Measurements from ENCODE around the gene SPINT1.
A peak's percentile ranks its signal among the peaks of the same experiment; 100 is the strongest.
"Not testable (repeated sequence)": the region's sequence is repeated elsewhere in the genome, so short reads cannot be mapped to it uniquely, and the experiment has no call there.

The SPINT1 gene

GRCh38 chr15:40859206-40859851, 15.5 kb downstream of the SPINT1 start:
- DNase-seq (ENCODE audit: low read depth, low spot score): peak; percentile 74

DNA sequence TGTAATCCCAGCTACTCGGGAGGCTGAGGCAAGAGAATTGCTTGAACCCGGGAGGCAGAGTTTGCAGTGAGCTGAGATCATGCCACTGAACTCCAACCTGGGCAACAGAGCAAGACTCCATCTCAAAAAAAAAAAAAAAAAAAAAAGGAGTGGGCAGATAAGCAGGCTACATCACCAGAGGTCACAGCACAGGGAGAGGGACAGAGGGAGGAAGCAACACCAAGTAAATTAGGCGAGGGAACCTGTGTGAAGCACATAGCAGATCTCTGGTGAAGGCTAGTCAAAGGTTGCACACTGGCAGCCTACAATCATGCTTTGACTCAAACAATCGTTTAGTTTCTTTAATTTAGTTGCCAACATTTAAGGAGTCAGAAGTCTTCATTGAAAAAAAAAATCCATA, 17.3 kb downstream of the SPINT1 start:
- not testable (repeated sequence) for DNase-seq (ENCODE audit: low read depth, low spot score)

- no peak for DNase-seq (ENCODE audit: low read depth, low spot score)
These were observed 19.9 kb downstream of the SPINT1 start for GRCh38 chr15:40863660-40864270.

GRCh38 chr15:40867199-40867598, 23.4 kb downstream of the SPINT1 start:
- no peak for DNase-seq (ENCODE audit: low read depth, low spot score)

DNA sequence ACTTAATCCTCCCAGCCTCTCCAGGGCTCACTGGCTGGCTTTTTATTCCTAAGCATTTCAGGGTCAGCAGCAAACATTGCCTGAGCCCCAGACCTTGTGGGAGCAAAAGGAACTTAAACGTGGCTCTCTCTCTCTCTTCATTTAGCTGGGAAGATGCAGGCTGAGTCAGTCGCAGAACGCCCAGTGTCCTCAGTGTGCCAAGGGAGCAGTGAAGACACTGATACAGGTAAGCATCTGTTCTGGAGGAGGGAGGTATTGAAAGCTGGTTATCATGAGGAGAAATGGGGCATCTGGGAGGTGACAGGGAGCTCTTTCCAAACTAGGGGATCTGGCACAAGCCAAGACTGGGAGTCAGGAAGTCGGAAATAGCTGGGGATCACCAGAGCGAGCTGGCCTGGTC, 25.8 kb downstream of the SPINT1 start:
- no peak for DNase-seq (ENCODE audit: low read depth, low spot score)

- DNase-seq (ENCODE audit: low read depth, low spot score): no peak
These were observed 26.9 kb downstream of the SPINT1 start for GRCh38 chr15:40870716-40871115.

GRCh38 chr15:40871749-40872617, 28.1 kb downstream of the SPINT1 start:
- DNase-seq (ENCODE audit: low read depth, low spot score): no peak

GRCh38 chr15:40872791-40873693, 29.2 kb downstream of the SPINT1 start:
- DNase-seq (ENCODE audit: low read depth, low spot score): no peak

- DNase-seq (ENCODE audit: low read depth, low spot score): no peak
These were observed 30.1 kb downstream of the SPINT1 start, which contains the start of gene RHOV for GRCh38 chr15:40873694-40874561. RHOV (minus strand) TSS chr15:40874234; CDS start chr15:40874139, 95 bp downstream.

- no peak for DNase-seq (ENCODE audit: low read depth, low spot score)
These were observed 32.3 kb downstream of the SPINT1 start for GRCh38 chr15:40875991-40876730.

GRCh38 chr15:40877694-40878093, 33.8 kb downstream of the SPINT1 start:
- DNase-seq (ENCODE audit: low read depth, low spot score): no peak

DNA sequence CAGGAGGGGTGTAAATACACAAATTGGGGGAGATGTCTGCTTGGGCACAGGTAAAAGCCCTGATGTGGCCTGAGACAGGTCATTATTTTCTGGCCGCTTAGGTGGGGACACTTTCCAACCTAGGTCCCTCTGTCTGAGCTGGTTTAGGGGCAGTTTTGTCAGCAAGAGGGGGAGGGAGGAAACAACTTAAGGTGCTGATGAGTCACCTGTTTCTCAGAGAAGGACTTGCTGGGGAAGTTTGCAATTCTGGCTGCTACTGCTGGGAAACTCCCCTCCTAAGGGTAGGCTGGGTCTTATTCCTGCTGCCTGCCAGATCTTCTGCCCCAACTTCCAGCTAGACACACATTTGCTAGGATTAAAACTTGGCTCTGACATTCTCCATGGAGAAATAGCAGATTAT, 34.9 kb downstream of the SPINT1 start:
- no peak for DNase-seq (ENCODE audit: low read depth, low spot score)

- DNase-seq (ENCODE audit: low read depth, low spot score): no peak
These were observed 35.8 kb downstream of the SPINT1 start for GRCh38 chr15:40879609-40880008.

- DNase-seq (ENCODE audit: low read depth, low spot score): no peak
These were observed 37.5 kb downstream of the SPINT1 start for GRCh38 chr15:40881351-40881750.

- no peak for DNase-seq (ENCODE audit: low read depth, low spot score)
These were observed 42.7 kb downstream of the SPINT1 start for GRCh38 chr15:40886586-40886985.

GRCh38 chr15:40889112-40889511, 45.3 kb downstream of the SPINT1 start:
- DNase-seq (ENCODE audit: low read depth, low spot score): no peak

DNA sequence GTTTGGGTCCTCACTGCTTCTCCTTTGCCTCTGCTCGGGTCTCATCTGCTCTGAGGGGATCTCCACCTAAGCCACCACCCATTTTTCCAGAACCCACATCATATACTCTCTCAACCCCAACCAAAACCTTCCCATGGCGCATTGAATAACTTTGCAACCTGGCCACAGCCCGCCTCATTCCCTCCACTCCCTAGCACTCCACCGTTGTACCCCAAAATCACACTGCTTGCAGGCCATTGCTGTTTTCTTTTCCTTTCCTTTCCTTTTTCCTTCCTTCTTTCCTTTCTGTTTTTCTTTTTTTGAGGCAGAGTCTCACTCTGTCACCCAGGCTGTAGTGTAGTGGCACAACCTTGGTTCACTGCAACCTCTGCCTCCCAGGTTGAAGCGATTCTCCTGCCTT, 47.3 kb downstream of the SPINT1 start:
- no peak for DNase-seq (ENCODE audit: low read depth, low spot score)

DNA sequence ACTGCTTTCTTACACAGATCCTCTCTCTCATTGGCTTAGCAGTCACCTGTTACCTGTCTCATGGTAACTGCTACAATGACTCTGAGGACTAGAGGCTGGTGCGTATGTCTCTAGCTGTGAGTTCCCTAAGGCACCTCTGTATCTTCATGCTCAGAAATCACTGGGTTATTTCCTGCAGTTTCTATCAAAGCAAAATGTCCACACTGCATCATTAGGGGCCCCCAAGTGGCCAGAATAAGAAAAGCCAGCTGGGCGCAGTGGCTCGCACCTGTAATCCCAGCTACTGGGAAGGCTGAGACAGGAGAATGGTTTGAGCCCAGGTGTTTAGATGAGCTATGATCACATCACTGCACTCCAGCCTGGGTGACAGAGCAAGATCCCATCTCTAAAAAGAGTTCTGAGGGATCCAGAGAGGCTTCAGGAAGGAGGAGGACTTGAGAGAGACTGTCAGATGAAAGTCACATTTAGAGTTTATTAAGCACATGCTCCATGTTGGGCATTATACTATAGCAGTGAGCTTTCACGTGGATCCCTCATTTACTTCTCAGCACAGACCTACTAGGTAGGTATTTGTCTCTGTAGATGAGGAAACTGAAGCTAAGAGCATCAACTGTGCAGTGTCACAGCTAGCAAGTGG, 48.1 kb downstream of the SPINT1 start:
- no peak for DNase-seq (ENCODE audit: low read depth, low spot score)

DNA sequence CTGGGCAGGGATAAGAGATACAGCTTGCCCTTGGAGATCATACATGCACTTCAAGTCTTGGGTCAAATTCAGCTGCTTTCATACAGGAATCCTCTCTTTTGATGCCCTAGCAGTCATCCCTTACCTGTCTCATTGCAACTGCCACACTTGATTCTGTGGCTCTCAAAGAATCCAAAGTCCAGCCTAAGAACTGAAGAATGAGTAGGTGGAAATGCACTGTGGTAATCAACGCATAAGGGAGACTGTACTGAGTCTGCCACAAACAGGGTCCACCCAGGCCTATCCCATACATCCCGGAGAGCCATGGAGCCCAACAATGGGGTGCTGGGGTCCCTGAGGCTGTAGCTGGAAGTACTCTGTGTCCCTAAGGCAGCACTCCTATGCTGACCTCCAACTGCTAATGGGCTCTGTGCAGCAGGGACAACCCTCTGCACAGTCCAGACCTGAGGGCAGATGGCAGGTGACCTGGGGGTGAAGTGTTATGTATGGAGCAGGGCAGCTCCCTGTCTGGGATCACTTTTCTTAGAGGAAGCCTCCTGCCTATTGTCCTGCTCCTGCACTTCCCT, 48.7 kb downstream of the SPINT1 start:
- DNase-seq (ENCODE audit: low read depth, low spot score): no peak

Measured in activated naive CD8-positive, alpha-beta T cell treated with anti-CD3 and anti-CD28 coated beads, Interleukin-2, amount 50 U/mL, for 16 hours (primary cell).